Activated CD8-positive, alpha-beta memory T cell treated with anti-CD3 and anti-CD28 coated beads for 1 hour (primary cell): ENCODE measurements around the gene DIP2C.

Experiments used
- DNase-seq, 2 donors: peaks; one replicate each; pipeline ENCODE4 v3.0.0-alpha.2; 2020; ENCODE audit warnings: low read depth in 1 of 2; ENCODE audit errors: extremely low read depth in 1 of 2

Gene DIP2C

GRCh38 chr10:677750-678661, 11.5 kb downstream of the DIP2C start:
- no peak for DNase-seq

- DNase-seq = no peak
Measured at GRCh38 chr10:677038-677437, 12.4 kb downstream of the DIP2C start.

- DNase-seq = no peak
Measured at GRCh38 chr10:676178-676577, 13.3 kb downstream of the DIP2C start.

GRCh38 chr10:675532-675931, 13.9 kb downstream of the DIP2C start:
- no peak for DNase-seq

DNA sequence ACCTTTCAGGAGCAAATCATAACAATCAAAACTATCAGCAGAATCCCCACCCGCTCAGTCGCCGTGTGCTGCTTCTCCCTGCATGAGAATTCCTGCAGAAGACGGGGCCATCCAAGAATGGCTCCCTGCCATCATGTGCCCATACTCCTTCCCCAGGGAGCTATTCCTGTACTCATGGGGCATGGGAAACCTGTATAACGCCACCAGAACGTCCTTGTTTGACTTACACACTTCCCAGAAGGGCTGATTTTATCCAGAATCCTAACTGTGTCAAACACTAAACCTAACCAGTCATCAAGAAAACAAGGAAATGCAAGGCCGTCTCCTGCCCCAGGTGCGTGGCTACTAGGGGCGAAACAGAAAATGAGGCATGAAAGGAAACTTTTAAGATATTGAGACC, 16.0 kb downstream of the DIP2C start:
- DNase-seq = no peak

DNA sequence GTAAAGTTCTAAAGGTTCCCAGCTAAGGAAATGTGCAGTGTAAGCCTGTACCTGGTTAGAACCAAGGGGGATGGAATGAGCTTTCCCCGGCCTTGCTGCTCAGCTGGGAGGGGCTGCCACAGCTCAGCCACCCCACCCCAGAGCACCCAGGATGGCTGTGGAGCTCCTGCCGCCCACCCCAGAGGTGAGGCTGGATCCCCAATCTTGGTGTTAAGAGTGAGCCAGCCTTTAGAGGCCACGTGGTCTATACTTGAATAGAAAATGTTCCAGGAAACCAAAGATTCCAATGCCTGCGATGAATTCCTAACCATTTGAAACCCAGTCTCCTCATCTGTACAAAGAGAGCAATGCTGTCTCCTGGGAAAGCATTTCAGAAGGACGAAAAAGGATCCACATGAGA, 16.5 kb downstream of the DIP2C start:
- DNase-seq = no peak

DNA sequence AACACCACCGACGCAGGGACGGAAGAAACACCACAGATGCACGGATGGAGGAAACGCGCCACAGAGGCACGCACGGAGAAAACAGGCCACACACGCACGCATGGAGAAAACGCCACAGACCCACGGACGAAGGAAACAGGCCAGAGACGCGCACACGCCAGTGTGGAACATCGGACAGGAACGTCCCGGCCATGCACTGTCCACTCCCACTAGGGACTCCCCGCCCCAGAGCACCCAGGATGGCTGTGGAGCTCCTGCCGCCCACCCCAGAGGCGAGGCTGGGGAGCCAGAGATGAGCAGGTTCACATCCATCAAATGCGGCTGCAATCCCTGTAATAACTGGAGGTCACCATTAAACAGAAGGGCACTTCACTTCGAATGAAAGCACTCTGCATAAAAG, 17.3 kb downstream of the DIP2C start:
- DNase-seq = no peak

- DNase-seq = no peak
Measured at GRCh38 chr10:670990-671389, 18.5 kb downstream of the DIP2C start.

GRCh38 chr10:670038-670437, 19.4 kb downstream of the DIP2C start:
- no peak for DNase-seq

DNA sequence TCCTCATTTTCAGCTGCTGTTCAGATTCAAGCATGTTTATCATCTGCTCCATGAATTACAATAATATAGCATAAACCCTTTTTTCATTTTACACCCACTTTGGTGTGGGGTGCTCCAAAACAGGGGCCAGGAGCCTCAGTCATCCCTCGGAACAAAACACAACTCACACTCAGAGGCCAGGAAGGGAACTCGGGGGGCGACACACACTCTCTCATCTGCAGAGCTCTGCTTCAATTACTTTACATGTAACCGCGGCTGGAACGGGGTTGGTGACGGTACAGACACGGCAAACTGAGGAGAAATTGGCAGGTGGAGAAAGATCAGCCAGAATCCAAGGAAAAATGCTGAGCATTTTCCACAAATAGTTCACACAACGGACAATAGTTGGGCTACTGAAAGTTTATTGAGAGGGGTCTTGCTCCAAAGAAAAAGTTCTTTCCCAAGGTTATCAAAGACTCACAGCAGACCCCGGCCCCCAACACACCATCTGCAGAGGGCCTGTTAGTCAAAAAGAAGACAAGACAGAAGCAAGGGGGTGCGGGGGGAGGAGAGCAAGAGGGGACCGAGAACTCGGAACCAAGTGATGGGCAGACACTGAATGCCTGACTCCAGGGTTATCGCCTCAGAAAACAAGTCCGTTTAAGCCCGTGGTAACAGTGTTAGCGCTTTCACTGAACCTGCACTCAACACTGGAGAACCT, 20.5 kb downstream of the DIP2C start:
- no peak for DNase-seq

GRCh38 chr10:667602-668143, 21.8 kb downstream of the DIP2C start:
- no peak for DNase-seq

- DNase-seq = no peak
Measured at GRCh38 chr10:667096-667495, 22.4 kb downstream of the DIP2C start.

GRCh38 chr10:666237-667012, 23.0 kb downstream of the DIP2C start:
- DNase-seq = no peak

DNA sequence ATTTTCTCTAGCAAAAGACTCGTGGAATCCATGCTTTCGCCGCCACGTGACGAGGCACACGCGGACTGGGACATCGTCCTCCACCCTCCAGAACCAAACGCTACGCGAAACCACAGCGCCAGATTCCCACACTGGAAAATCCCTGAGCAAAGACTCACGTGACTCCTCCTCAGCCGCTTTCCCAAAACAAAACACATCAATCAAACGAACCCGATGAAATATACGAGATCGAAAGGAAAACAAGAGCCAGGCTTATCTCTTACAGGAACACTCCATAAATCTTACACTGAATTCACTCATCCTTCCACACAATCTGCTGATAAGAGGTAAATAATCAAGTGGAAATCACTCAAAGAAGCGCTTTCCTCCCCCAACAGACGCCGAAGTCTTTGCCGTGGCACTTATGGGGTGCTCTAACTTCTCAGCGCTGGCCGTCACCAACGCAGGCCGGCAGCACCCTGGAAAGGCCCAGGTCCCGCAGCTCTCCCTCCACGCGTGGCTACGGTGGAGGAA, 23.8 kb downstream of the DIP2C start:
- DNase-seq = no peak

DNA sequence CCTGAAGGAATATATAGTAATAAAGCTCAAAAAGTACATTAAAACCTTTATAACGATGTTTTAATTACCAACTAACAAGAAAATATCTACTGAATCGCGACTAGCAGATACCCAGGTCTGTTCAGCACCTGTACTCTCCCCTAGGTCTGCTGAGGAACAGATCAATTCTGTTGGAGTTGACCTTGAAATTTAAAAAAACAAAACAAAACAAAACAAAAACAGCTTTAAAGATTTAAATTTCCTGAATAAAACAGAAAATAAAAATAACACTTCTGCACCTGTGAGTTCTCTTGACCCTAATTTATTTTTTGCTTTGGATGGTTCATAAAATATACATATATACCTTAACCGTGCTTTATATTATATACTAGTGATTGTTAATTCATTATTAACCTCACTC, 24.6 kb downstream of the DIP2C start:
- no peak for DNase-seq

- DNase-seq = no peak
Measured at GRCh38 chr10:664301-664700, 25.2 kb downstream of the DIP2C start.

GRCh38 chr10:663831-664251, 25.6 kb downstream of the DIP2C start:
- no peak for DNase-seq

DNA sequence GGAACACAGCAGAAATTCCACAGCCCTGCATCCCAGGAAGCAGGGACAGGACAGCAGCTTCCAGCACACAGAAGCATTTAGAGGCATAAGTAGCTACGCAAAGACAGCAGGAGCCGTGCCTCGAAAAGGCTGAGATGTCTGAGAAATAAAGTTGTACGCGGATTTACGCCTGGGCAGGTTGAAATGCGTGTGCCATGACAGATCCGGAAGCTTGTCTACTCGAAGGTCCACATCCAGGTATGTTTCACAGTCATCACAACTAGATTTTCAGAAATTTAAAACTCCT, 26.1 kb downstream of the DIP2C start:
- no peak for DNase-seq

DNA sequence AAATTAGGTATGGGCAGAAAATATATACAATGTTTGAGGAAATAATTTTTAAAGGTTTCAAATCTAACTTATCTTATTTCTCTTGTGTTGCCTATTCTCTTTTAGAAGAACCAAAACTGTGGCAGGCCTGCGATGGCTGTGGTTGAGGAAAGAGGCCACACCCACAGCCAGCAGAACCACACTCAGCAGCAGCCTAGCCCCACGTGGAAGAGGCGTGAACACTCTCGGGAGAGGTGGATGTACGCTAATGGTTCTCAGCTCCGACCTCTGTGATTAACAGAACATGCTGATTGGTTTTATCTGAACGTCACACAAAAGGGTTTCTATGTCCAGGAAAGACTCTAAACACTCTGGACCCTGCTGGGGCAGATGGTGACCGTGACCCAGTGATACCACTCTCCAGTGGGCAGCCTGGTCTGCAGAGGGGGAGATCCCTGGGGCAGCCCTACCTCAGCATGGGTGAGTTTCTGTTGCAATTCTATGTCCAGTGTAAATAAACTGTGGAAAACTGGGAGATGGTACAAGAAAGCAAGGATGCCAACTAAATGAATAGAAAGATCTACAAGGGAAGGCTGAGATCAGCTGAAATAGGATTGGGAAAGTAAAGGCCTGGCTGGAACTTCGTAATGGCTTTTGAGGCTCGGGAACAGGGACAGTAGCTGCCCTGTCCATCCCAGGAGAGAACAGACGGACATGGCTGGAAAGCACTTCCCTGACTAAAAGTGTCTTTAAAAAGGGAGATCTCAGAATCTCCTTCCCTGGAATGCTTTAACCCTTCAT, 26.6 kb downstream of the DIP2C start:
- DNase-seq = no peak

DNA sequence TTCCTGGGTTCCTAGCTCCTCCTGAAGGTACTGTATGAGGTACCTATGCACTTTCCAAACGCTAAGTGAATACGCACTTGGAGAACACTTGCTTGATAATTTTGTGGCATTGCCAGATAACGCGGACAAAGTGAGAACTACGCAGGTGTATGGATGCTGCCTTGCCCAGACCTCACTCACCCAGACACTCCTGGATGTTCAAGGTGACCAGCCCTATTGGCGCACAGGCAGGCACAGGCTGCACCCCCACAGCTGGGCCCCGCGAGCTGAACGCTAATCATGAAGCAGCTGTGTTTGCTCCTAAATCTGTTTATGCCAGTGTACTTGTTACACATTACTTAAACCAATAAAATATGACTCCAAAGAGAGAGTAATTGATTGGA, 27.3 kb downstream of the DIP2C start:
- no peak for DNase-seq
